ENCODE results near the gene PPP3CB.

Gene PPP3CB

DNA sequence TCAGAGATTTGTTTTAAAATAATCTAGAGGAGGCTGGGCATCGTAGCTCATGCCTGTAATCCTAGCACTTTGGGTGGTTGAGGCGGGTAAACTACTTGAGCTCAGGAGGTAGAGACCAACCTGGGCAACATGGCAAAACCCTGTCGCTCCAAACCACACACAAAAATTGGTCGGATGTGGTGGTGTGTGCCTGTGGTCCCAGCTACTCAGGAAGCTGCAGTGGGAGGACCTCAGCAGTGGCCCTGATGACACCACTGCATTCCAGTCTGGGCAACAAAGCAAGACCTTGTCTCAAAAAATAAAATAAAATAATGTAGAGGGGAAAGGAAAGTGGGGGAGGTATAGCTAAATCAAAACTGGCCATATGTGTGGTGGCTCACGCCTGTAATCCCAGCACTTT is 13.9 kb upstream of the PPP3CB start:
- in situ Hi-C loops (cut with HindIII; ENCODE audit: low pct_ligation_motif_present, low sequenced_read_pairs), result no loop called here
- Histone ChIP-seq H3K4me3 (ENCODE audit: low read depth, low read length) (no peak overlapping the region), H3K27ac (no peak overlapping the region), H3K36me3 (replicated peaks) (no peaks in the 10 kb centered on the region), H3K27me3 (replicated peaks) (no peaks in the 10 kb centered on the region)
- DNase-seq, result no peak
- TF ChIP-seq, protein P1, sequence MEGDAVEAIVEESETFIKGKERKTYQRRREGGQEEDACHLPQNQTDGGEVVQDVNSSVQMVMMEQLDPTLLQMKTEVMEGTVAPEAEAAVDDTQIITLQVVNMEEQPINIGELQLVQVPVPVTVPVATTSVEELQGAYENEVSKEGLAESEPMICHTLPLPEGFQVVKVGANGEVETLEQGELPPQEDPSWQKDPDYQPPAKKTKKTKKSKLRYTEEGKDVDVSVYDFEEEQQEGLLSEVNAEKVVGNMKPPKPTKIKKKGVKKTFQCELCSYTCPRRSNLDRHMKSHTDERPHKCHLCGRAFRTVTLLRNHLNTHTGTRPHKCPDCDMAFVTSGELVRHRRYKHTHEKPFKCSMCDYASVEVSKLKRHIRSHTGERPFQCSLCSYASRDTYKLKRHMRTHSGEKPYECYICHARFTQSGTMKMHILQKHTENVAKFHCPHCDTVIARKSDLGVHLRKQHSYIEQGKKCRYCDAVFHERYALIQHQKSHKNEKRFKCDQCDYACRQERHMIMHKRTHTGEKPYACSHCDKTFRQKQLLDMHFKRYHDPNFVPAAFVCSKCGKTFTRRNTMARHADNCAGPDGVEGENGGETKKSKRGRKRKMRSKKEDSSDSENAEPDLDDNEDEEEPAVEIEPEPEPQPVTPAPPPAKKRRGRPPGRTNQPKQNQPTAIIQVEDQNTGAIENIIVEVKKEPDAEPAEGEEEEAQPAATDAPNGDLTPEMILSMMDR (IDR thresholded peaks at IDR 0.05; ENCODE audit: low read depth, low read length, missing control alignments), result no peak

DNA sequence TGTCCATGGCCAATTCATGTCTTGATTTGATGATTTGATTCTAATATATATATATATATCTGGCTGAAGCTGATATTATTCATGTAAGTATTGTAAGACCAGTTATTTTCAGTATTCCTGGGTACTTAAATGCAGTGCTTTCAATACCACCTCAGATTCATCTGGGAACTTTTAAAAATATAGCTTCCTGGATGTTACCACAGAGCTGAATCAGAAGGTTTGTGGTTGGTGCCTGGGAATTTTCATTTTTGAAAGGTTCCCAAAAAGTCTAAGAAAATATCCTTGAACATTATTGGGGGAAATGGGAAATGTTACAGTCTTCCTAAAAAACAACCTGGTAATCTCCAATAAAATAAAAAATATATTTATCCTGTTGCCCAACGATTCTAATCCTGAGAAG is 10.7 kb upstream of the PPP3CB start:
- in situ Hi-C loops (cut with HindIII; ENCODE audit: low pct_ligation_motif_present, low sequenced_read_pairs), result no loop called here
- Histone ChIP-seq H3K27me3 (replicated peaks) (no peaks in the 10 kb centered on the region), H3K4me3 (ENCODE audit: low read depth, low read length) (no peak overlapping the region), H3K27ac (no peak overlapping the region), H3K36me3 (replicated peaks) (peaks cover 3% of the 10 kb centered on the region)
- TF ChIP-seq, protein P1 (IDR thresholded peaks at IDR 0.05; ENCODE audit: low read depth, low read length, missing control alignments), result no peak
- DNase-seq, result no peak

DNA sequence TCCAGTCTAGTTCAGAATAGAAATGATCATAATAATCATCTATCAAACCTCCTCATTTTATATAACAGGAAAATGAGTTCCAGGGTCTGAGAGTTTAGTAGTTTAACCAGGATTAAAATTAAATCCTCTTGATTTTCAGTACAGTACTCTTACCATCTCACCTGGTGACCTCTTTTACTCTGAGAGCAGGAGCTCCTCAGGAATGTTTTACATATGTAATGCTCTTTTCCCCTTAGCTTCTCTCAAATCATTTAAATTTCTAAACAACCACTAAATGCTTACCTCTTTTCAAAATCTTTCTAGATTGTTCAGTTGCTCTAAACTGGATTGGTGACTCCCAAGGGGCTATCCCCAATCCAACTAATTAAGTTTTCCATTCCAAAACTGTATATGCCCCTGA is 10.2 kb upstream of the PPP3CB start:
- Histone ChIP-seq H3K27ac (no peak overlapping the region), H3K36me3 (replicated peaks) (peaks cover 3% of the 10 kb centered on the region), H3K4me3 (ENCODE audit: low read depth, low read length) (no peak overlapping the region), H3K27me3 (replicated peaks) (no peaks in the 10 kb centered on the region)
- DNase-seq, result no peak
- TF ChIP-seq, protein P1 (IDR thresholded peaks at IDR 0.05; ENCODE audit: low read depth, low read length, missing control alignments), result no peak
- in situ Hi-C loops (cut with HindIII; ENCODE audit: low pct_ligation_motif_present, low sequenced_read_pairs), result no loop called here

DNA sequence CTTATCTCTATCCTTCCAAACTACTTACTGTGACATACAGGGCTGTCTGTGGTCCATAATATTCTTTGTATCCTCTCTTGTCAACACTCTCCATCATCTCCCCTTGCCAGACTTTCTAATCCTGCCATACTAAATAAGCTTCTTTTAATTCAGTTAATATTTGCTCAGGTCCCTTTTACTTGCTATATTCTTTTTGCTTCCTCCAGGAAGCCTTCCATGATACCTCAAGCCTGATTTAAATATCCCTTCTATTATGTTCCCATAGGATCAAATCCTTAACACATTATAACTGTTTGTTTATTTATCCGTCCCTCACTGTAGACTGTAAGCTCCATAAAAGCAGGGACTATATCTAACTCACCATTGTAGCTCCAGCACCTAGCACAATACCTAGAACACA is 7.2 kb upstream of the PPP3CB start:
- no peak overlapping the region for H3K4me3 ChIP-seq (ENCODE audit: low read depth, low read length)
- H3K27ac ChIP-seq, result no peak overlapping the region
- H3K36me3 ChIP-seq (replicated peaks), result peaks cover 5% of the 10 kb centered on the region
- TF ChIP-seq, protein P1 (IDR thresholded peaks at IDR 0.05; ENCODE audit: low read depth, low read length, missing control alignments), result no peak
- in situ Hi-C loops (cut with HindIII; ENCODE audit: low pct_ligation_motif_present, low sequenced_read_pairs), result no loop called here
- no peak for DNase-seq
- H3K27me3 ChIP-seq (replicated peaks), result no peaks in the 10 kb centered on the region

DNA sequence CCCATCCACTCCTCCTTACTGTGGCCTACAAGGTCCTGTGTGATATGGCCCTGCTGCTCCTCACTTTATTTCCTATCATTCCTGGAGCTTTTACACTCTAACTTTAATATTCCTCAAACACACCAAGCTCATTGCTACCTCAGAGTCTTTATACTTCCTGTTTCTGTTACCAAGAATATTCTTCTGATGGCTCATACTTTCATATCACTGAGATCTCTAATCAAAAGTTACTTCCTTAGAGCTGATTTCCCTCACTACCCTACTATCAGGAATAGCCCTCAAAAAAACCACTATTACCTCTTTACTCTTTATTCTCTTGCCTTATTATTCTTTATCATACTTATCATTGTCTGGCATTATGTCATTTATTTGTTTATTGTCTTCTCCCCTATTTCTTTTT is 5.8 kb upstream of the PPP3CB start:
- H3K36me3 ChIP-seq (replicated peaks), result peaks cover 5% of the 10 kb centered on the region
- H3K27me3 ChIP-seq (replicated peaks), result no peaks in the 10 kb centered on the region
- H3K4me3 ChIP-seq (ENCODE audit: low read depth, low read length), result no peak overlapping the region
- H3K27ac ChIP-seq, result no peak overlapping the region
- TF ChIP-seq, protein P1 (IDR thresholded peaks at IDR 0.05; ENCODE audit: low read depth, low read length, missing control alignments), result no peak
- DNase-seq, result no peak
- in situ Hi-C loops (cut with HindIII; ENCODE audit: low pct_ligation_motif_present, low sequenced_read_pairs), result no loop called here

DNA sequence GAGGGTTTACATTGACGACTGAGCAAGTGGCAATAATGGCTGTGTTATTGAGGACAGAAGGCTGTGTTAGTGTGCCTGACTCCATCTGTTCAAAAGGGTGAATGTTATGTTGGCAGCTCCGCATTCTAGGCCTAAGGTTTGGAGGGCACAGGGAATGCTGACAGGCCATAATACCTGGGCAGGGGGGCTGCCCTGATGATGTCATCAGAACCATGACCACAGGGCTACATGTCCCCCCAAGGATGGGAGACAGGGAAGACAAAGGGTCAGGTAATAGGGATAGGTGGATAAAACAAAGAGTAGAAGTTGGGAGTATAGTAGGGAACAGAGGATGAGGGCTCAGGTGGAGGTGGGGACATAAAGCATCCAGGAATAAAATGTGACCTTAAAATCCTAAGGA is 1.8 kb upstream of the PPP3CB start:
- in situ Hi-C loops (cut with HindIII; ENCODE audit: low pct_ligation_motif_present, low sequenced_read_pairs), result no loop called here
- H3K36me3 ChIP-seq (replicated peaks), result peaks cover 2% of the 10 kb centered on the region
- TF ChIP-seq, protein P1 (IDR thresholded peaks at IDR 0.05; ENCODE audit: low read depth, low read length, missing control alignments), result no peak
- H3K27me3 ChIP-seq (replicated peaks), result no peaks in the 10 kb centered on the region
- H3K4me3 ChIP-seq (ENCODE audit: low read depth, low read length), result no peak overlapping the region
- no peak for DNase-seq
- no peak overlapping the region for H3K27ac ChIP-seq

Measured in brain microvascular endothelial cell (primary cell).